GM15510 (cell line): ENCODE measurements around the gene CDC42BPG.

ENCODE experiments used
- POLR2A ChIP-seq: IDR thresholded peaks from 3 replicates; pipeline ENCODE4 v1.6.1; 2011; ENCODE audit warnings: borderline replicate concordance; ENCODE audit not compliant: insufficient read length; ENCODE audit errors: extremely low read depth

The CDC42BPG gene

GRCh38 chr11:64777449-64778222 lies 66.8 kb downstream of the CDC42BPG start:
- peak; percentile 31 for TF ChIP-seq POLR2A

- TF ChIP-seq POLR2A: no peak
These were observed 67.6 kb downstream of the CDC42BPG start for GRCh38 chr11:64776875-64777274.

GRCh38 chr11:64776425-64776824 lies 68.0 kb downstream of the CDC42BPG start:
- no peak for TF ChIP-seq POLR2A

GRCh38 chr11:64774144-64774543 lies 70.3 kb downstream of the CDC42BPG start:
- no peak for TF ChIP-seq POLR2A
